ENCODE data around the gene DYRK2. TPM values are rescaled to one million over a fixed set of nuclear protein-coding genes. Genes with fewer than 3 reads are reported as not detected.
"Not testable (repeated sequence)": the region's sequence is repeated elsewhere in the genome, so short reads cannot be mapped to it uniquely, and the experiment has no call there.

The DYRK2 gene
- total and polyA plus RNA-seq, 5 donors from 2014 or later, result 53.5 to 91.4 (median 81.9) TPM

- Mint-ChIP-seq H3K27ac (no peak overlapping the region), H3K9me3 (peaks cover 3 to 26% (median 6%) of the 10 kb centered on the region in 7 donors), H3K4me3 (no peak overlapping the region), H3K4me1 (peaks cover 23 to 35% (median 30%) of the 10 kb centered on the region in 4 donors), H3K27me3 (no peaks in the 10 kb centered on the region), H3K36me3 (peaks cover 39% of the 10 kb centered on the region)
- ATAC-seq (ENCODE audit: low read depth in 2 of 2), result no peak
- peaks cover 0 to 6% of the 10 kb centered on the region in 2 experiments for H3K9me3 ChIP-seq (ENCODE audit: control insufficient read depth in 2 of 2, low read length in 2 of 2)
- H3K36me3 ChIP-seq (ENCODE audit: control insufficient read depth, insufficient read depth, low read length), result peaks cover 7% of the 10 kb centered on the region
- H3K4me1 ChIP-seq (ENCODE audit: control insufficient read depth, insufficient read depth, low read length, poor library complexity, severe bottlenecking), result no peaks in the 10 kb centered on the region
- H3K27ac ChIP-seq (ENCODE audit: insufficient read depth, low read length, poor library complexity, severe bottlenecking), result no peak overlapping the region
- no peak for DNase-seq
- H3K27me3 ChIP-seq (ENCODE audit: control insufficient read depth, insufficient read depth, low read length), result no peaks in the 10 kb centered on the region
- no peak overlapping the region for H3K4me3 ChIP-seq (ENCODE audit: low read depth, low read length)
Observed at GRCh38 chr12:67671892-67672291, 23.3 kb downstream of the DYRK2 start.

DNA sequence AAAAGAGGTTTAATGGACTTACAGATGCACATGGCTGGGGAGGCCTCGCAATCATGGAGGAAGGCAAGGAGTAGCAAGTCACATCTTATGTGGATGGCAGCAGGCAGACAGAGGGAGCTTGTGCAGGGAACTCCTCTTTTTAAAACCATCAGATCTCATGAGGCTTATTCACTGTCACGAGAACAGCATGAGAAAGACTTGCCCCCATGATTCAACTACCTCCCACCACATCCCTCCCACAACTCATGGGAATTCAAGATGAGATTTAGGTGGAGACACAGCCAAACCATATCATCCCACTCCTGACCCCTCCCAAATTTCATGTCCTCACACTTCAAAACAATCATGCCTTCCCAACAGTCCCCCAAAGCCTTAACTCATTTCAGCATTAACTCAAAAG, 24.0 kb downstream of the DYRK2 start:
- H3K9me3 ChIP-seq (ENCODE audit: control insufficient read depth in 2 of 2, low read length in 2 of 2); H3K27me3 ChIP-seq (ENCODE audit: control insufficient read depth, insufficient read depth, low read length); H3K36me3 ChIP-seq (ENCODE audit: control insufficient read depth, insufficient read depth, low read length); H3K27ac ChIP-seq (ENCODE audit: insufficient read depth, low read length, poor library complexity, severe bottlenecking); H3K4me3 Mint-ChIP-seq; ATAC-seq (ENCODE audit: low read depth in 2 of 2); H3K4me1 ChIP-seq (ENCODE audit: control insufficient read depth, insufficient read depth, low read length, poor library complexity, severe bottlenecking); DNase-seq; H3K4me3 ChIP-seq (ENCODE audit: low read depth, low read length); H3K27me3 Mint-ChIP-seq: not testable (repeated sequence)
- peaks cover 18 to 30% (median 24%) of the 10 kb centered on the region in 4 donors for H3K4me1 Mint-ChIP-seq
- peaks cover 33% of the 10 kb centered on the region for H3K36me3 Mint-ChIP-seq
- H3K9me3 Mint-ChIP-seq, result peaks cover 3 to 26% (median 6%) of the 10 kb centered on the region in 7 donors
- peak overlapping the region in 1 of 3 donors; percentile 7 for H3K27ac Mint-ChIP-seq

DNA sequence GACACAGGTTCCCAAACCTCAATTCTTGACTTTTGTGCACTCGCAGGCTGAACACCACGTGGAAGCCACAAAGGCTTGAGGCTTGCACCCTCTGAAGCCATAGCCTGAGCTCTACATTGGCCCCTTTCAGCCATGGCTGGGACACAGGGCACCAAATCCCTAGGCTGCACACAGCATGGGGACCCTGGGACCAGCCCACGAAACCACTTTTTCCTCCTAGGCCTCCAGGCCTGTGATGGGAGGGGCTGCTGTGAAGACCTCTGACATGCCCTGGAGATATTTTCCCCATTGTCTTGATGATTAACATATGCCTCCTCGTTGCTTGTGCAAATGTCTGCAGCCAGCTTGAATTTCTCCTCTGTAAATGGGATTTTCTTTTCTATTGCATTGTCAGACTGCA, 25.0 kb downstream of the DYRK2 start:
- Mint-ChIP-seq H3K9me3 (peaks cover 3 to 26% (median 6%) of the 10 kb centered on the region in 7 donors), H3K36me3 (peaks cover 32% of the 10 kb centered on the region), H3K4me1 (peaks cover 14 to 31% (median 23%) of the 10 kb centered on the region in 4 donors)
- not testable (repeated sequence) for H3K36me3 ChIP-seq (ENCODE audit: control insufficient read depth, insufficient read depth, low read length); H3K27ac Mint-ChIP-seq; H3K4me1 ChIP-seq (ENCODE audit: control insufficient read depth, insufficient read depth, low read length, poor library complexity, severe bottlenecking); H3K27me3 ChIP-seq (ENCODE audit: control insufficient read depth, insufficient read depth, low read length); H3K4me3 ChIP-seq (ENCODE audit: low read depth, low read length); H3K4me3 Mint-ChIP-seq; DNase-seq; H3K9me3 ChIP-seq (ENCODE audit: control insufficient read depth in 2 of 2, low read length in 2 of 2); H3K27me3 Mint-ChIP-seq; ATAC-seq (ENCODE audit: low read depth in 2 of 2); H3K27ac ChIP-seq (ENCODE audit: insufficient read depth, low read length, poor library complexity, severe bottlenecking)

DNA sequence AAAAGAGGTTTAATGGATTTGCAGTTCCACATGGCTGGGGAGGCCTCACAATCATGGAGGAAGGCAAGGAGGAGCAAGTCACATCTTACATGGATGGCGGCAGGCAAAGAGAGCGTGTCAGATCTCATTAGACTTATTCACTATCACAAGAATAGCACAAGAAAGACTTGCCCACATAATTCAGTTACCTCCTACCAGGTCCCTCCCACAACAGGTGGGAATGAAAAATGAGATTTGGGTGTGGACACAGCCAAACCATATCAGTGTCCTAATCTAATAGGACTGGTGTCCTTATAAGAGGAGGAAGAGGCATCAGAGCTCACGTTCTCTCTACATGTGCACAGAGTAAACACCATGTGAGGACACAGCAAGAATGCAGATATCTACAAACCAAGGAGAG, 25.9 kb downstream of the DYRK2 start:
- Histone ChIP-seq H3K9me3 (ENCODE audit: control insufficient read depth in 2 of 2, low read length in 2 of 2) (peaks cover 0 to 6% of the 10 kb centered on the region in 2 experiments), H3K4me1 (ENCODE audit: control insufficient read depth, insufficient read depth, low read length, poor library complexity, severe bottlenecking) (no peaks in the 10 kb centered on the region), H3K27me3 (ENCODE audit: control insufficient read depth, insufficient read depth, low read length) (no peaks in the 10 kb centered on the region), H3K4me3 (ENCODE audit: low read depth, low read length) (no peak overlapping the region), H3K36me3 (ENCODE audit: control insufficient read depth, insufficient read depth, low read length) (peaks cover 5% of the 10 kb centered on the region), H3K27ac (ENCODE audit: insufficient read depth, low read length, poor library complexity, severe bottlenecking) (no peak overlapping the region)
- ATAC-seq (ENCODE audit: low read depth in 2 of 2), result no peak
- H3K4me1 Mint-ChIP-seq, result peaks cover 18 to 31% (median 24%) of the 10 kb centered on the region in 4 donors
- H3K27me3 Mint-ChIP-seq, result peaks cover 4% of the 10 kb centered on the region
- peaks cover 3 to 26% (median 6%) of the 10 kb centered on the region in 7 donors for H3K9me3 Mint-ChIP-seq
- H3K4me3 Mint-ChIP-seq, result no peak overlapping the region
- peaks cover 36% of the 10 kb centered on the region for H3K36me3 Mint-ChIP-seq
- peak overlapping the region in 1 of 3 donors; percentile 58 for H3K27ac Mint-ChIP-seq
- no peak for DNase-seq

- Histone ChIP-seq H3K27ac (ENCODE audit: insufficient read depth, low read length, poor library complexity, severe bottlenecking) (no peak overlapping the region), H3K4me1 (ENCODE audit: control insufficient read depth, insufficient read depth, low read length, poor library complexity, severe bottlenecking) (no peaks in the 10 kb centered on the region), H3K27me3 (ENCODE audit: control insufficient read depth, insufficient read depth, low read length) (no peaks in the 10 kb centered on the region), H3K36me3 (ENCODE audit: control insufficient read depth, insufficient read depth, low read length) (peaks cover 5% of the 10 kb centered on the region), H3K9me3 (ENCODE audit: control insufficient read depth in 2 of 2, low read length in 2 of 2) (peaks cover 0 to 6% of the 10 kb centered on the region in 2 experiments), H3K4me3 (ENCODE audit: low read depth, low read length) (no peak overlapping the region)
- Mint-ChIP-seq H3K4me1 (peaks cover 7 to 21% (median 16%) of the 10 kb centered on the region in 4 donors), H3K4me3 (no peak overlapping the region), H3K27me3 (peaks cover 4% of the 10 kb centered on the region), H3K9me3 (peaks cover 3 to 26% (median 6%) of the 10 kb centered on the region in 7 donors), H3K36me3 (peaks cover 40% of the 10 kb centered on the region), H3K27ac (peak overlapping the region in 1 of 3 donors; percentile 22)
- DNase-seq, result no peak
- no peak for ATAC-seq (ENCODE audit: low read depth in 2 of 2)
Observed at GRCh38 chr12:67676624-67677023, 28.1 kb downstream of the DYRK2 start.

DNA sequence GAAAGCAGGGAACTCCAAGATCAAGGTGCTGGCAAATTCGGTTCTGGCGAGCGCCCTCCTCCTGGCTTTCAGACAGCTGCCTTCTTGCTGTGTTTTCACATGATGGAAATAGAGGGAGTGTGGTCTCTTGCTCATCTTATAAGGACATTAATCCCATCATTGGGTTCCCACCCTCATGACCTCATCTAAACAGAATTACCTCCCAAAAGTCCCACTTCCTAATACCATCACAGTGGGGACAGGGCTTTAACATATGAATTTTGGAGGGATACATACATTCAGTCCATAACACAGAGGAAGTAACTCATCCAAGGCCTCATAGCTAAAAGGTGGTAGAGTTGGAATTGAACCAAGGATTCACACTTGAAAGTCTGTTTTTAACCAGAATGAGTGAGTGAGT, 28.6 kb downstream of the DYRK2 start:
- peaks cover 7 to 19% (median 15%) of the 10 kb centered on the region in 4 donors for H3K4me1 Mint-ChIP-seq
- H3K9me3 Mint-ChIP-seq, result peaks cover 3 to 21% (median 6%) of the 10 kb centered on the region in 7 donors
- H3K27me3 Mint-ChIP-seq, result peaks cover 4% of the 10 kb centered on the region
- H3K27me3 ChIP-seq (ENCODE audit: control insufficient read depth, insufficient read depth, low read length), result no peaks in the 10 kb centered on the region
- H3K4me3 ChIP-seq (ENCODE audit: low read depth, low read length), result no peak overlapping the region
- H3K27ac ChIP-seq (ENCODE audit: insufficient read depth, low read length, poor library complexity, severe bottlenecking), result no peak overlapping the region
- H3K36me3 ChIP-seq (ENCODE audit: control insufficient read depth, insufficient read depth, low read length), result peaks cover 5% of the 10 kb centered on the region
- peaks cover 0 to 6% of the 10 kb centered on the region in 2 experiments for H3K9me3 ChIP-seq (ENCODE audit: control insufficient read depth in 2 of 2, low read length in 2 of 2)
- no peak overlapping the region for H3K4me3 Mint-ChIP-seq
- peaks cover 43% of the 10 kb centered on the region for H3K36me3 Mint-ChIP-seq
- no peaks in the 10 kb centered on the region for H3K4me1 ChIP-seq (ENCODE audit: control insufficient read depth, insufficient read depth, low read length, poor library complexity, severe bottlenecking)
- no peak for DNase-seq
- ATAC-seq (ENCODE audit: low read depth in 2 of 2), result no peak
- no peak overlapping the region for H3K27ac Mint-ChIP-seq

- no peak overlapping the region for H3K4me3 ChIP-seq (ENCODE audit: low read depth, low read length)
- Mint-ChIP-seq H3K27ac (no peak overlapping the region), H3K9me3 (peaks cover 0 to 3% (median 0%) of the 10 kb centered on the region in 7 donors), H3K27me3 (peaks cover 4% of the 10 kb centered on the region), H3K36me3 (peaks cover 24% of the 10 kb centered on the region), H3K4me3 (no peak overlapping the region), H3K4me1 (peaks cover 11 to 17% (median 13%) of the 10 kb centered on the region in 4 donors)
- no peaks in the 10 kb centered on the region for H3K36me3 ChIP-seq (ENCODE audit: control insufficient read depth, insufficient read depth, low read length)
- H3K27me3 ChIP-seq (ENCODE audit: control insufficient read depth, insufficient read depth, low read length), result no peaks in the 10 kb centered on the region
- ATAC-seq (ENCODE audit: low read depth in 2 of 2), result no peak
- H3K27ac ChIP-seq (ENCODE audit: insufficient read depth, low read length, poor library complexity, severe bottlenecking), result no peak overlapping the region
- DNase-seq, result no peak
- H3K4me1 ChIP-seq (ENCODE audit: control insufficient read depth, insufficient read depth, low read length, poor library complexity, severe bottlenecking), result no peaks in the 10 kb centered on the region
- H3K9me3 ChIP-seq (ENCODE audit: control insufficient read depth in 2 of 2, low read length in 2 of 2), result no peaks in the 10 kb centered on the region
Observed at GRCh38 chr12:67681105-67681778, 32.7 kb downstream of the DYRK2 start.

Data from CD4-positive, CD25-positive, alpha-beta regulatory T cell (primary cell).